GM19193 (cell line): ENCODE measurements around the gene HTR3B.

Source experiments
- POLR2A ChIP-seq: IDR thresholded peaks from 4 replicates; pipeline ENCODE4 v1.6.1; 2011; ENCODE audit not compliant: insufficient read depth, insufficient read length; ENCODE audit errors: extremely low read depth

Gene HTR3B

DNA sequence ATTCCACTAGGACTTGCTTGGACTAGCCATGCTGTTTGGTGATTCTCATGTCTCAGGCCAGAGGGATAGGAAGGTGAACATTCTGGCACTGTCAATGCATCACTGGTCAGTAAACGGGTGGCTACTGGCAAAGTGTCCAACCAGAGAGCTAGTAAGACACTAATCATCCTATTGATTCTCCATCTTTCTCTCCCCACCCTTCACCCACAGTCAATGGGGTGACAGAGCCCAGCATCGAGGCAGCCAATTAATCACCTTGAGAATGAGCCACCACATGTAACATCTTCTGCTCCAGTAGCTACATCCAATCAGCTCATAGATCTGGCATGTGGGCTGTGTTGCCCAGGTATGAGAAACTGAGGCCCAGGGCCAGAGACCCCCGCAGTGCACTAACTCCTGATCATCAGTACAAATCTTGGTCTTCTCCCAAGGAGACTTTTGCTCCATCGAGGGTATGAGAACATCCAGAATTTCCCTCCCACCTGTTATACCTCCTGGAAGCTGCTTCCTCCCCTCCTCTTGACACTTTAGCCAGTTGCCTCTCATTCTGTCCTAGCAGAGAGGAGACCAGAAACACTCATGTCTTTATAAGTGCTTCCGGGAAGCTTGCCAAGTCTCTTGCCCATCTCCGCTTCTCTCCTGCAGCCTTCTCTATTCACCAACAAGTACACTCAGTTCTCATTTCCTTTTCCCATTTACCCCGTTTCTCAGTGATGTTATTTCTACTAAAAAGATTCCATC, 87.3 kb downstream of the HTR3B start:
- TF ChIP-seq POLR2A = no peak

DNA sequence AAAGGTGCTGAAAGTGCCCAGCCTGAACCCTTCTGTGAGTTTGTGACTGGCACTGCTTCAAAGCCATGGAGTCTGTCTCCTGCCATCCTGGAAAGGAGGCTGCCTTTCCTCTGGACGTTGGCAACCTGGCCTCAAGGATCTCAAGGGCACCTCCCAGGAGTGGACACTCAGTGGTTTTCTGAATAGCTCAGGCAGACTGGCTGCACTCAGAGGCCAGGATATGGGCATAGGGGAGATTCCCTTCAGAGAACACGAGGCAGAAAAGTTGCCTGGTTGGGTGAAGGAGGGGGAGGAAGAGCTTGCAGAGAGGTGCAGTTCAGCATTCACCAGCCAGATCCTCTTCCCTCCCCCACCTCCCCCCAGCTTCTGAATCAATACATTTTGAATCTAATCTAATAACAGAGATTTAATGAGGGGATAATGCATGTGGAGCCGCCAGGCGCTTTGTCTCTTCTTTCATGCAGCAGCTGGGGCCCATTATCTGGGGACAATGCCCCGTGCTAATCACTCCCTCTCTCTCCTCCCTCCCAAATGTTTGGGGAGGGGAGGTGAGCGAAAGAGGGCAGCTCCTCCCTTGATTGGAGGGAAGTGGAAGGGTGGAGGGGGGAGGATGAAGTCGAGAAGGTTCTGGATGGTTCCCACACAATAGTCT, 88.0 kb downstream of the HTR3B start:
- TF ChIP-seq POLR2A = no peak

DNA sequence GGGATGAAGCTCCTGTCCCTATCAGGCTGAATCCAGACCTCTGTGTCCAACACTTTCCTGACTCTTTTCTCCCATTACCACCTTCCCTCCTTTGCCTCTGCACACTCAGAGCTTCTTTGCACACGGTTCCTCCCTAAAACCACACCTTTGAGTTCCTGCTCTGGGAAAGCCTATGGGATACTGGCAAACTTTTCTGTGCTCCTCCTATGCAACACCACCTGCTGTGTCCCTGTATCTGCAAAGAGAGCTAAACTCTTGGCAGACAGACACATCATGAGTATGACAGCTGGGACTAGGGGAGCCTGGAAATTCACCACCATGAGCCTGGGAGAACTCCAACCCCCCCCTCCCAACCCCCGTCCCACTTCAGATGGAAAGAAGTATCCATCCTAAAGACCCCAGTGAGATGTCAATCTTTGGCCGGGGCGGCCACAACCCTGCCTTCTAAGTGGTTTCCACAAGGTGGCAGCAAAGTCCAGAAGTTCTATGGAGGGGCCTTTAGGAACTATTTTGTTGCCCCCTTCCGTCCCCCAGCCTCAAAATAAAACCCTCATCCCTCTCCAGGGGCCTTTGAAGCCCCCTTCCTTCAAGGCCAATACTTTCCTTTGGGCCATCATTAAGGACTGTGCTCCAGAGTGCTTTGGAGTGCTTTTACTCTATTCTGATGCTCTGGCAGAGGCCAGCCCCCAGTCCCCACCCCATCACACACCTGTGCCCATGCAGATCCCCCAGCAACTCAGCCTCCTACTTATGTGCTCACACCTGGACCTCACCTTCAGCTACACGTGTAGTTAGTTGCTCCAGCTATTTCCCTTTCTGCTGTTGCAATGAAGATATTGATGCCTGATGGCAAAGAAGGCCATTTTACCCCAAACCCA, 89.7 kb downstream of the HTR3B start:
- TF ChIP-seq POLR2A = no peak
